Hepatocyte (in vitro differentiated cells): ENCODE results near the gene NR2F2.

Source experiments
- CTCF ChIP-seq: fragments of 200-600 bp; sonication (generic); IDR thresholded peaks from 2 replicates; pipeline ENCODE4 v1.5.1; 2016; ENCODE audit warnings: antibody characterized with exemption, mild to moderate bottlenecking; ENCODE audit not compliant: poor library complexity
- EZH2 ChIP-seq: fragments of 200-600 bp; sonication (generic); IDR thresholded peaks from 2 replicates; pipeline ENCODE4 v1.6.1; 2016; ENCODE audit warnings: antibody characterized with exemption, mild to moderate bottlenecking, borderline replicate concordance
- EZH2phosphoT487 ChIP-seq: fragments of 200-600 bp; sonication (generic); IDR thresholded peaks from one replicate; pipeline ENCODE4 v1.6.1; 2018; ENCODE audit warnings: antibody characterized with exemption, mild to moderate bottlenecking, low read depth, moderate library complexity; ENCODE audit not compliant: unreplicated experiment, severe bottlenecking

DNA sequence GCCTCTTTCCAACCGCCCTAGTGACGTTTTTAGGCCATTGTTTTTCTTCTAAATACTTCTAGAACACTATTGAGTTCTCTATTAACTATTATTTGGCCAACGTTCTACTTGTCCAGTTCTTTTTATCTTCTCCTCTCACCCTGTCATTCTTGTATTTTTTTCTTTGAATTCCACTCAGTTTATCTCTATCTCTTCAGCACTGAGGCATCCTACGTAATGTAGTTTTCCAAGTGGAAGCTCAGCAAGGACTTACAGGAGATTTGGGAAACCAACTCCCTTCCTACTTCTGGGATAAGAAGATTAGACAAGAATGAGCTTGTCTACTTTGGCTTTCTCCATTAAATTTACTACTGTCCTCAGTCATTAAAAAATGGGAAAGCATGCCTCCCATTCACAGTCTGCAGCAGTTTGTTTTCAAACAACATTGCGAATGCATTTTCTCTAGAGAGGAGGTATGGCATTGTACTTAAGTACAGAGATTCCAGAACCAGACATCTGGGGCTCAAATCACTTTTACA is 21.3 kb upstream of the NR2F2 start:
- TF ChIP-seq CTCF (no peak), EZH2phosphoT487 (no peak), EZH2 (no peak)
